Parathyroid adenoma (tissue), 2 donors: ENCODE results near the gene MT3.
"Not testable (repeated sequence)": the region's sequence is repeated elsewhere in the genome, so short reads cannot be mapped to it uniquely, and the experiment has no call there.

Experiments used
- H2AFZ ChIP-seq: fragments of 300-600 bp; sonication (generic); one replicate; pipeline ENCODE4 v1.7.0; 2017; ENCODE audit warnings: antibody characterized with exemption, mild to moderate bottlenecking
- H3K27ac ChIP-seq: fragments of 300-600 bp; sonication (generic); one replicate; pipeline ENCODE4 v1.7.0; 2017
- H3K27me3 ChIP-seq: fragments of 300-600 bp; sonication (generic); one replicate; pipeline ENCODE4 v1.7.0; 2017; ENCODE audit warnings: low read length; ENCODE audit not compliant: control insufficient read depth, insufficient read depth
- H3K36me3 ChIP-seq: fragments of 300-600 bp; sonication (generic); one replicate; pipeline ENCODE4 v1.7.0; 2017; ENCODE audit warnings: low read length; ENCODE audit not compliant: control insufficient read depth, insufficient read depth
- H3K4me1 ChIP-seq: fragments of 300-600 bp; sonication (generic); one replicate; pipeline ENCODE4 v1.7.0; 2017; ENCODE audit warnings: control low read depth
- H3K4me2 ChIP-seq: fragments of 300-600 bp; sonication (generic); one replicate; pipeline ENCODE4 v1.7.0; 2017; ENCODE audit warnings: low read length
- H3K4me3 ChIP-seq: fragments of 300-600 bp; sonication (generic); one replicate; pipeline ENCODE4 v1.7.0; 2017; ENCODE audit warnings: low read depth, low read length
- H3K79me2 ChIP-seq: fragments of 300-600 bp; sonication (generic); one replicate; pipeline ENCODE4 v1.7.0; 2017; ENCODE audit warnings: control low read depth
- H3K9ac ChIP-seq: fragments of 300-600 bp; sonication (generic); one replicate; pipeline ENCODE4 v1.7.0; 2017; ENCODE audit warnings: mild to moderate bottlenecking
- H3K9me3 ChIP-seq: fragments of 300-600 bp; sonication (generic); one replicate; pipeline ENCODE4 v1.7.0; 2017; ENCODE audit warnings: low read length; ENCODE audit not compliant: control insufficient read depth
- TF ChIP-seq, protein P1 (sequence below): fragments of 300-600 bp; sonication (generic); IDR thresholded peaks from one replicate; pipeline ENCODE4 v1.7.0; 2017; ENCODE audit warnings: antibody characterized with exemption, mild to moderate bottlenecking
- donor health status: primary hyperparathyroidism.

Gene MT3

DNA sequence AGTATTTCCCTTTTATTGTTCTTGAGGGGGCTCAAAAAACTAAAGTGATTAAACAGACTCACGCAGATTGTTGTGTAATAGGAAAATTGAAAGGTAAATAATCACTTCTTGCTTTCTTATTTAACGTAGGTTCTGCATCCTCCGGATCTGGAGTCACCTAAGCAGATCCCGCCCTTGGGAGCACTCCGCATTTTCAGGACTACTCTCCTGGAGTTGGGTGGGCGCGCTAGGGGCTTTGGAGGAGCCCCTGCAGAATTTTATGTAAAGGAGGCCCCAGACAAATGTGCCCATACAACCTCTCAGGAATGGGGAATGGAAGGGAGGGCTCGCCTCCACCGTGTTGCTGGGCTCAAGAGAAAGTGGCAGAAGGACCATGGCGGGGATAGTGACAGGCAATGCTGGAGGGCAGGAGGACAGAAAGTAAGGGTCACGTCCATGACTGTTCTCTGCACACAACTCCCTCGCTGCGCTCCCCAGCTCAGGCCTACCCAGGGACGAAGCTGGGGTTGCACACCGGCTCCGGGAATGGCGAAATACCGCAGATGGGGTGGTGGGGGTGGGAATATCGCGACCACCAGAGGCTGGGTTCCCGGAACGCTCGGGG, 27.4 kb downstream of the MT3 start:
- Histone ChIP-seq H3K36me3 (no peaks in the 10 kb centered on the region), H3K27ac (no peak overlapping the region), H3K79me2 (no peaks in the 10 kb centered on the region), H3K4me2 (peak overlapping the region; percentile 35), H3K9me3 (no peaks in the 10 kb centered on the region), H3K4me1 (peaks cover 6% of the 10 kb centered on the region), H2AFZ (peak overlapping the region; percentile 85), H3K9ac (no peak overlapping the region), H3K4me3 (no peak overlapping the region), H3K27me3 (no peaks in the 10 kb centered on the region)
- TF ChIP-seq, protein P1, sequence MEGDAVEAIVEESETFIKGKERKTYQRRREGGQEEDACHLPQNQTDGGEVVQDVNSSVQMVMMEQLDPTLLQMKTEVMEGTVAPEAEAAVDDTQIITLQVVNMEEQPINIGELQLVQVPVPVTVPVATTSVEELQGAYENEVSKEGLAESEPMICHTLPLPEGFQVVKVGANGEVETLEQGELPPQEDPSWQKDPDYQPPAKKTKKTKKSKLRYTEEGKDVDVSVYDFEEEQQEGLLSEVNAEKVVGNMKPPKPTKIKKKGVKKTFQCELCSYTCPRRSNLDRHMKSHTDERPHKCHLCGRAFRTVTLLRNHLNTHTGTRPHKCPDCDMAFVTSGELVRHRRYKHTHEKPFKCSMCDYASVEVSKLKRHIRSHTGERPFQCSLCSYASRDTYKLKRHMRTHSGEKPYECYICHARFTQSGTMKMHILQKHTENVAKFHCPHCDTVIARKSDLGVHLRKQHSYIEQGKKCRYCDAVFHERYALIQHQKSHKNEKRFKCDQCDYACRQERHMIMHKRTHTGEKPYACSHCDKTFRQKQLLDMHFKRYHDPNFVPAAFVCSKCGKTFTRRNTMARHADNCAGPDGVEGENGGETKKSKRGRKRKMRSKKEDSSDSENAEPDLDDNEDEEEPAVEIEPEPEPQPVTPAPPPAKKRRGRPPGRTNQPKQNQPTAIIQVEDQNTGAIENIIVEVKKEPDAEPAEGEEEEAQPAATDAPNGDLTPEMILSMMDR = no peak

DNA sequence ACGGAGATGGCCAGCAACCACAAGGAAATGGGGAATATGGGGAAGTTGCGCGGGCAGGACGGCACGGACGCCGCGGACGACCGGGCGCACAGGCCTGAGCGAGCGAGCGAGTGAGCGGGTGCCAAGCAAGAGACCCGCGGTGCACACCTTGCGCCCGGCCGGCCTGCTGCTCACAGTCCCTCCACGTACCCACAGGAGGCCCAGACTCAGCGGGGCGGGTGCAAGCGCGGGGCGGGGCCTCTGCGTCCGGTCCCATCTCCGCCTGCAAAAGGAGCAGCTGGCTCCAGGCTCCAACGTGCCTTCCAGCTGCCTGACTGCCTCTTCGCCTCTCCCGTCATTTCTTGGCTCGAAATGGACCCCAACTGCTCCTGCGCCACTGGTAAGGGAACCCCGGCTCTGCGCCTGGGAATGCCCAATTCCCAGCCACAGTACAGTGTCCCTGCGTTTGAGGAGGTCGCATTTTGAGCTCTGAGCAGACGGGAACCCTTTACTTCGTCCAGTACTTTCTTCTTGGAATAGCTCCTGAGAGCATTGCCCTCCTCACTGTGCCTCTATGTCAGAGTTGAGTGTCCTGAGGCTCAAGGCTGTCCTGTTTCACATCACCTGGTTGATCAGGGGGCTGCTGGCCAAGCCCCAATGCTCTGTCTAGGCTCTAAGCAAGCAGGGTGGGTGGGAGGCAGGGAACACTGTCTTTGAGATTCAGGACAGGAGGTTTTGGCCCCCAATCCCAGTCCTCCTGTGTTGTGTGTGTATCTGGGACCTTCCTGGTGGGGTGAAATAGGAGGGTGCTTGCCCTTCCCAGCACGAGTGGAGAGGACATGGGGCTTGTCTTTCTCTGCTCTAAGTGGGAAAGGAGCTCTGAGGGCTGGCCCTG, 28.1 kb downstream of the MT3 start:
- H3K36me3 ChIP-seq = no peaks in the 10 kb centered on the region
- H3K9ac ChIP-seq = peak overlapping the region; percentile 21
- H3K79me2 ChIP-seq = no peaks in the 10 kb centered on the region
- peak overlapping the region; percentile 39 for H3K27ac ChIP-seq
- no peak overlapping the region for H3K4me3 ChIP-seq
- TF ChIP-seq, protein P1 = no peak
- peaks cover 6% of the 10 kb centered on the region for H3K4me1 ChIP-seq
- no peaks in the 10 kb centered on the region for H3K27me3 ChIP-seq
- H3K9me3 ChIP-seq = no peaks in the 10 kb centered on the region
- H3K4me2 ChIP-seq = peak overlapping the region; percentile 35
- peak overlapping the region; percentile 85 for H2AFZ ChIP-seq

DNA sequence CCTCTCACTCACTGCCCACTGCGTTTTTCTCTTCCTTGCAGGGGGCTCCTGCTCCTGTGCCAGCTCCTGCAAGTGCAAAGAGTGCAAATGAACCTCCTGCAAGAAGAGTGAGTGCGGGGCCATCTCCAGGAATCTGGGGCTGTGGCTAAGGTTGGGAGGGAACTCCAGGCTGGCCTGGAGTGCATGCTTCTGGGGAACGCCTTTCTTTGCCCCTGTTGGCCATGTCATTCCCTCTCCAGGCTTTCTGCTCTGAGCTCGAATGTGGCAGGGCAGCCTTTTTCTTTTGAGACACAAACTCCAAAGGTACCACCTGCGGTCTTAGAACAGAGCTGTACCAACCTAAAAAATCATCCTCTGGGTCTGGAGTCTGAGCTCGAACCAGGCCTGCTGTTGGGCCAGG, 28.8 kb downstream of the MT3 start:
- Histone ChIP-seq H3K4me3 (no peak overlapping the region), H3K27me3 (no peaks in the 10 kb centered on the region), H3K27ac (no peak overlapping the region), H3K36me3 (no peaks in the 10 kb centered on the region), H2AFZ (no peak overlapping the region), H3K9ac (no peak overlapping the region), H3K4me1 (peaks cover 6% of the 10 kb centered on the region), H3K9me3 (no peaks in the 10 kb centered on the region), H3K79me2 (no peaks in the 10 kb centered on the region), H3K4me2 (no peak overlapping the region)
- TF ChIP-seq, protein P1 = no peak

DNA sequence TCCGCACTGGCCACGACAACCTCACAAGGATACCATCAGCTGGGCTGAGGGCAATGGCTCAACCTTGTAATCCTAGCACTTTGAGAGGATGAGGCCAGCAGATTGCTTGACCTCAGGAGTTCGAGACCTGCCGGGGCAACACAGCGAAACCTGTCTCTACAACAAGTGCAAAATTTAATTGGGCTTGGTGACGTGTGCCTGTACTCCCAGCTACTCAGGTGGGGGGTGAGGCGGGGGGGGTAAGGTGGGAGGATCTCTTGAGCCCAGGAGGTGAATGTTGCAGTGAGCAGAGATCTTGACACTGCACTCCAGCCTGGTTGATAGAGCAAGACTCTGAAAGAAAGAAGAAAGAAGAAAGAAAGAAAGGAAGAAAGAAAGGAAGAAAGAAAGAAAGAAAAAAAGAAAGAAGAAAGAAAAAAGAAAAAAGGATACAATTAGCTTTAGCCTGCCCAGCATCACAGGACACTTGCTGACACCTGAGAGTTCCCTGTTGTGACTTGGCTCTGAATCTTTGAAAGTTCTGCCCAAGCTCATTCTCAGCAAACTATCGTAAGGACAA, 31.1 kb downstream of the MT3 start:
- Histone ChIP-seq H3K9ac (no peak overlapping the region), H3K4me1 (peaks cover 6% of the 10 kb centered on the region), H3K79me2 (no peaks in the 10 kb centered on the region), H3K36me3 (no peaks in the 10 kb centered on the region), H3K4me2 (no peak overlapping the region), H3K9me3 (no peaks in the 10 kb centered on the region), H2AFZ (no peak overlapping the region), H3K27ac (no peak overlapping the region), H3K27me3 (no peaks in the 10 kb centered on the region), H3K4me3 (no peak overlapping the region)
- TF ChIP-seq, protein P1 = no peak

DNA sequence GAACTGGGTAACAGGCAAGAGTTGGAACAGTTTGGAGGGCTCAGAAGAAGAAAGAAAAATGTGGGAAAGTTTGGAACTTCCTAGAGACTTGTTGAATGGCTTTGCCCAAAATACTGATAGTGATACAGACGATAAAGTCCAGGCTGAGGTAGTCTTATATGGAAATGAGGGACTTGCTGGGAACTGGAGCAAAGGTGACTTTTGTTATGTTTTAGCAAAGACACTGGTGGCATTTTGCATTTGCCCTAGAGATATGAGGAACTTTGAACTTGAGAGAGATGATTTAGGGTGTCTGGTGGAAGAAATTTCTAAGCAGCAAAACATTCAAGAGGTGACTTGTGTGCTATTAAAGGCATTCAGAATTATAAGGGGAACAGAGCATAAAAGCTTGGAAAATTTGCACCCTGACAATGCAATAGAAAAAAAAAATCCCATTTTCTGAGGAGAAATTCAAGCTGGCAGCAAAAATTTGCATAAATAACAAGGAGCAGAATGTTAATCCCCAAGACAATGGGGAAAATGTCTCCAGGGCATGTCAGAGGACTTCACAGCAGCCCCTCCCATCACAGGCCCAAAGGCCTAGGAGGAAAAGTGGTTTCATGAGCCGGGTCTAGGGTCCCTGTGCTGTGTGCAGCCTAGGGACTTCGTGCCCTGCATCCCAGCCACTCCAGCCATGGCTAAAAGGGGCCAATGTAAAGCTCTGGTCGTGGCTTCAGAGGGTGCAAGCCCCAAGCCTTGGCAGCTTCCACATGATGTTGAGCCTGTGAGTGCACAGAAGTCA, 32.5 kb downstream of the MT3 start:
- not testable (repeated sequence) for H3K27ac ChIP-seq, H3K4me1 ChIP-seq

DNA sequence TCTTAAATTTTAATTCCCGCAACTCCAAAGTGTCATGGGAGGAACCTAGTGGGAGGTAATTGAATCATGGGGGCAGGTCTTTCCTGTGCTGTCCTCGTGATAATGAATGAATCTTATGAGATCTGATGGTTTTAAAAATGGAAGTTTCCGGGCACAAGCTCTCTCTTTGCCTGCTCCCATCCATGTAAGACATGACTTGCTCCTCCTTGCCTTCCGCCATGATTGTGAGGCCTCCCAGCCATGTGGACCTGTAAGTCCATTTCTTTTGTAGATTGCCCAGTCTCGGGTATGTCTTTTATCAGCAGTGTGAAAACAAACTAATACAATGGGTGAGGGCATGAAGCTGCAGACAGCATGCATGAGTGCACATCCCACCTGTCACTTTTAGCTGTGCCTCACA, 33.9 kb downstream of the MT3 start:
- H2AFZ ChIP-seq, H3K4me3 ChIP-seq, H3K36me3 ChIP-seq, H3K27ac ChIP-seq, H3K4me2 ChIP-seq, H3K27me3 ChIP-seq, H3K4me1 ChIP-seq, H3K79me2 ChIP-seq, H3K9me3 ChIP-seq, H3K9ac ChIP-seq: not testable (repeated sequence)

More for the DNA sequence above, 32.5 kb downstream of the MT3 start:
- not testable (repeated sequence) for H3K27me3 ChIP-seq, H3K9ac ChIP-seq, H3K36me3 ChIP-seq, H3K79me2 ChIP-seq, H3K9me3 ChIP-seq, H3K4me3 ChIP-seq, H2AFZ ChIP-seq, H3K4me2 ChIP-seq
